ENCODE measurements around the gene GPRC5A. TPM values are rescaled to one million over a fixed set of nuclear protein-coding genes. Genes with fewer than 3 reads are reported as not detected.
"Not testable (repeated sequence)": the region's sequence is repeated elsewhere in the genome, so short reads cannot be mapped to it uniquely, and the experiment has no call there.

The GPRC5A gene
- total RNA-seq, 6 experiments from 2014 or later = 206 to 371 (median 280) TPM

DNA sequence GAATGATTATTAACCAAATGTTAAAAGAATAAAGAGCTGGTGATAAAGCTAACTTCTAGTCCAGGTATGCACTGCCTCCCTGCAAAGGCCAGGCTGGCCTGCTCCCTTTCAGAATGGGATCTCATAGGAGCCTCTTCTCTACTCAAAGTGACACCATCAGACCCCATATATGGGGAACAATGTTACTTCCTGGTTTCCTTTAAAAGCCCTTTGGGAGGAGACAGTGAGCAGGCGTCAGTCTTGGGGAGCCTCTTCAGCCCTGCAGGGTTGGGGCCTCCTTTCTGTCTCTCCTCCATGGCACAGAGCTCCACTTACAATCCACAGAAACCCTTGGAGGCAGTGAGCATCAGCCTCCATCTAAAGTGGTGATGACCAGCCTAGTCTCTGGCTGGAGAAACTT lies 17.3 kb upstream of the GPRC5A start:
- Mint-ChIP-seq H3K36me3 (ENCODE audit: low read depth) (peaks cover 38% of the 10 kb centered on the region), H3K27ac (peak overlapping the region; percentile 96), H3K4me3 (peak overlapping the region; percentile 17; the same call in 1 of the 2 replicates), H3K9me3 (no peaks in the 10 kb centered on the region), H3K27me3 (ENCODE audit: insufficient read depth) (peaks cover 2% of the 10 kb centered on the region; the same call in 1 of the 2 replicates), H3K4me1 (ENCODE audit: low read depth) (peaks cover 79% of the 10 kb centered on the region)
- TF ChIP-seq, protein P1, sequence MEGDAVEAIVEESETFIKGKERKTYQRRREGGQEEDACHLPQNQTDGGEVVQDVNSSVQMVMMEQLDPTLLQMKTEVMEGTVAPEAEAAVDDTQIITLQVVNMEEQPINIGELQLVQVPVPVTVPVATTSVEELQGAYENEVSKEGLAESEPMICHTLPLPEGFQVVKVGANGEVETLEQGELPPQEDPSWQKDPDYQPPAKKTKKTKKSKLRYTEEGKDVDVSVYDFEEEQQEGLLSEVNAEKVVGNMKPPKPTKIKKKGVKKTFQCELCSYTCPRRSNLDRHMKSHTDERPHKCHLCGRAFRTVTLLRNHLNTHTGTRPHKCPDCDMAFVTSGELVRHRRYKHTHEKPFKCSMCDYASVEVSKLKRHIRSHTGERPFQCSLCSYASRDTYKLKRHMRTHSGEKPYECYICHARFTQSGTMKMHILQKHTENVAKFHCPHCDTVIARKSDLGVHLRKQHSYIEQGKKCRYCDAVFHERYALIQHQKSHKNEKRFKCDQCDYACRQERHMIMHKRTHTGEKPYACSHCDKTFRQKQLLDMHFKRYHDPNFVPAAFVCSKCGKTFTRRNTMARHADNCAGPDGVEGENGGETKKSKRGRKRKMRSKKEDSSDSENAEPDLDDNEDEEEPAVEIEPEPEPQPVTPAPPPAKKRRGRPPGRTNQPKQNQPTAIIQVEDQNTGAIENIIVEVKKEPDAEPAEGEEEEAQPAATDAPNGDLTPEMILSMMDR (IDR thresholded peaks at IDR 0.05) = no peak
- no peak for DNase-seq

GRCh38 chr12:12875301-12875700 lies 16.1 kb upstream of the GPRC5A start:
- H3K4me3 Mint-ChIP-seq; DNase-seq; H3K27me3 Mint-ChIP-seq (ENCODE audit: insufficient read depth); H3K9me3 Mint-ChIP-seq; H3K27ac Mint-ChIP-seq: not testable (repeated sequence)
- Mint-ChIP-seq H3K4me1 (ENCODE audit: low read depth) (peaks cover 81% of the 10 kb centered on the region), H3K36me3 (ENCODE audit: low read depth) (peaks cover 40% of the 10 kb centered on the region)

DNA sequence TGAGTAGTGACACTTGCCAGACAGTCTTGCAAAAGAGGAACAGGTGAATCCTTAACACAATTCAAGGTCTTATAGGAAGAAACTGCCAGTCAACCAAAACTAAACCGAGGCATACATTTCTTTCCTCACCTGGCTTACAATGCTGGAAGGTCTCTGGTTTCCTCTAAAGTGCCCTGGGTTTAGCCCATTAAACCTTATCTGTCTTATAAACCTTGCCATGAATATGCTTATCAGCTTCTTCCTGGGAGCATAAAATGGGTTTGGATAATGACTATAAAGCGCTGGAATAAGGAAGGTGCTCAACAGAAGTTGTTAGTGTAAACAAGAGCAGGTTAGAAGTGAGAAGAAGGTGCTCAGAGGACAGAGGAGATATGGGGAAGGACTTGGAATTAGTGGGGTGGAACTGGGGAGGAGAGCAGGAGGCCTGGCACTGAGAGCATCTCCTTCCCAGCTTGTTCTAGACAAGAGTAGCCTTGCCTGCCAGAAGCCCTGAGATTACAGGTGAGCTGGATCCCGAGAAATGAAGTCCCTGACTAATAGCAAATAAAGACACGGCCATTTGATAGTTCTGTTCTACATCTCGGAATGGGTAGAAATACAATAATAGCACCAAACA lies 14.1 kb upstream of the GPRC5A start:
- TF ChIP-seq, protein P1 (IDR thresholded peaks at IDR 0.05) = no peak

GRCh38 chr12:12877781-12878455 lies 13.4 kb upstream of the GPRC5A start:
- Mint-ChIP-seq H3K36me3 (ENCODE audit: low read depth) (peaks cover 43% of the 10 kb centered on the region), H3K27me3 (ENCODE audit: insufficient read depth) (peaks cover 2% of the 10 kb centered on the region; the same call in 1 of the 2 replicates), H3K4me1 (ENCODE audit: low read depth) (peaks cover 80% of the 10 kb centered on the region), H3K4me3 (0 out of 2 replicates have a peak overlapping the region, but pooled peaks have one; percentile 5), H3K27ac (peak overlapping the region; percentile 63), H3K9me3 (no peaks in the 10 kb centered on the region)
- TF ChIP-seq, protein P1 (IDR thresholded peaks at IDR 0.05) = no peak
- no peak for DNase-seq

More for the DNA sequence above, 14.1 kb upstream of the GPRC5A start:
- no peak for DNase-seq
- H3K9me3 Mint-ChIP-seq = no peaks in the 10 kb centered on the region
- peaks cover 38% of the 10 kb centered on the region for H3K36me3 Mint-ChIP-seq (ENCODE audit: low read depth)
- H3K27ac Mint-ChIP-seq = peak overlapping the region; percentile 63
- H3K4me1 Mint-ChIP-seq (ENCODE audit: low read depth) = peaks cover 80% of the 10 kb centered on the region
- 0 out of 2 replicates have a peak overlapping the region, but pooled peaks have one; percentile 5 for H3K4me3 Mint-ChIP-seq
- peaks cover 2% of the 10 kb centered on the region; the same call in 1 of the 2 replicates for H3K27me3 Mint-ChIP-seq (ENCODE audit: insufficient read depth)

- no peak overlapping the region; the same call in 1 of the 2 replicates for H3K27ac Mint-ChIP-seq
- H3K4me3 Mint-ChIP-seq = no peak overlapping the region
- H3K27me3 Mint-ChIP-seq (ENCODE audit: insufficient read depth) = peaks cover 2% of the 10 kb centered on the region; the same call in 1 of the 2 replicates
- peaks cover 79% of the 10 kb centered on the region for H3K4me1 Mint-ChIP-seq (ENCODE audit: low read depth)
- no peak for DNase-seq
- TF ChIP-seq, protein P1 (IDR thresholded peaks at IDR 0.05) = no peak
- no peaks in the 10 kb centered on the region for H3K9me3 Mint-ChIP-seq
- peaks cover 31% of the 10 kb centered on the region for H3K36me3 Mint-ChIP-seq (ENCODE audit: low read depth)
Measured at GRCh38 chr12:12880537-12880936, 10.8 kb upstream of the GPRC5A start.
